Measurements from ENCODE around the gene R3HDM1. TPM values are rescaled to one million over a fixed set of nuclear protein-coding genes. Genes with fewer than 3 reads are reported as not detected.
"Not testable (repeated sequence)": the region's sequence is repeated elsewhere in the genome, so short reads cannot be mapped to it uniquely, and the experiment has no call there.

R3HDM1 gene
- total RNA-seq, 4 donors from 2014 or later: 13.7 to 22.3 (median 19.2) TPM

- intact Hi-C loops (cut with DNase I; ENCODE audit: low total_unique reads) (no loop called here), in situ Hi-C loops (cut with MboI; ENCODE audit: low pct_ligation_motif_present in 1 of 4, low pct_unique_long_range_greater_than_20kb in 1 of 4, low sequenced_read_pairs in 3 of 4) (no loop called here)
- 77 to 94% methylated on average over 3 of the region's 3 CpGs for WGBS, 2 donors (ENCODE audit: low coverage in 1 of 2)
- Histone ChIP-seq H3K27me3 (no peaks in the 10 kb centered on the region), H3K4me3 (no peak overlapping the region), H3K4me1 (no peaks in the 10 kb centered on the region), H3K36me3 (no peaks in the 10 kb centered on the region), H3K27ac (no peak overlapping the region), H3K9me3 (no peaks in the 10 kb centered on the region)
- no peak for DNase-seq
- no peak for TF ChIP-seq EP300 (IDR thresholded peaks at IDR 0.05; ENCODE audit: low read depth)
- TF ChIP-seq CTCF (IDR thresholded peaks at IDR 0.05): no peak
- no peak for TF ChIP-seq POLR2AphosphoS5 (IDR thresholded peaks at IDR 0.05)
- TF ChIP-seq POLR2A (IDR thresholded peaks at IDR 0.05): no peak
Observed at GRCh38 chr2:135615404-135615803, 84.1 kb downstream of the R3HDM1 start.

- TF ChIP-seq EP300 (IDR thresholded peaks at IDR 0.05; ENCODE audit: low read depth): no peak
- no peak for TF ChIP-seq POLR2AphosphoS5 (IDR thresholded peaks at IDR 0.05)
- TF ChIP-seq POLR2A (IDR thresholded peaks at IDR 0.05): no peak
- TF ChIP-seq CTCF (IDR thresholded peaks at IDR 0.05): no peak
- H3K9me3 ChIP-seq: no peaks in the 10 kb centered on the region
- H3K4me3 ChIP-seq: no peak overlapping the region
- H3K27me3 ChIP-seq: no peaks in the 10 kb centered on the region
- peaks cover 0 to 3% (median 0%) of the 10 kb centered on the region in 4 donors for H3K36me3 ChIP-seq
- intact Hi-C loops (cut with DNase I; ENCODE audit: low total_unique reads): no loop called here
- no peaks in the 10 kb centered on the region for H3K4me1 ChIP-seq
- in situ Hi-C loops (cut with MboI; ENCODE audit: low pct_ligation_motif_present in 1 of 4, low pct_unique_long_range_greater_than_20kb in 1 of 4, low sequenced_read_pairs in 3 of 4): no loop called here
- H3K27ac ChIP-seq: no peak overlapping the region
- no peak for DNase-seq
Observed at GRCh38 chr2:135617501-135618015, 86.3 kb downstream of the R3HDM1 start.

GRCh38 chr2:135620198-135620597, 88.9 kb downstream of the R3HDM1 start:
- Histone ChIP-seq H3K4me1 (no peaks in the 10 kb centered on the region), H3K36me3 (peaks cover 0 to 3% (median 0%) of the 10 kb centered on the region in 4 donors), H3K4me3 (no peak overlapping the region), H3K27me3 (no peaks in the 10 kb centered on the region), H3K9me3 (no peaks in the 10 kb centered on the region), H3K27ac (no peak overlapping the region)
- TF ChIP-seq EP300 (IDR thresholded peaks at IDR 0.05; ENCODE audit: low read depth): no peak
- no peak for TF ChIP-seq POLR2A (IDR thresholded peaks at IDR 0.05)
- TF ChIP-seq POLR2AphosphoS5 (IDR thresholded peaks at IDR 0.05): no peak
- TF ChIP-seq CTCF (IDR thresholded peaks at IDR 0.05): no peak
- intact Hi-C loops (cut with DNase I; ENCODE audit: low total_unique reads) (no loop called here), in situ Hi-C loops (cut with MboI; ENCODE audit: low pct_ligation_motif_present in 1 of 4, low pct_unique_long_range_greater_than_20kb in 1 of 4, low sequenced_read_pairs in 3 of 4) (no loop called here)
- WGBS, 2 donors (ENCODE audit: low coverage in 1 of 2): 68 to 80% methylated on average over 1 of the region's 1 CpG
- no peak for DNase-seq

GRCh38 chr2:135629520-135629919, 98.2 kb downstream of the R3HDM1 start:
- Histone ChIP-seq H3K4me1 (peaks cover 0 to 5% (median 0%) of the 10 kb centered on the region in 4 donors), H3K36me3 (no peaks in the 10 kb centered on the region), H3K27ac (no peak overlapping the region), H3K27me3 (no peaks in the 10 kb centered on the region), H3K4me3 (no peak overlapping the region), H3K9me3 (no peaks in the 10 kb centered on the region)
- TF ChIP-seq EP300 (IDR thresholded peaks at IDR 0.05; ENCODE audit: low read depth) (no peak), POLR2A (IDR thresholded peaks at IDR 0.05) (no peak), POLR2AphosphoS5 (IDR thresholded peaks at IDR 0.05) (no peak), CTCF (IDR thresholded peaks at IDR 0.05) (no peak)
- no peak for DNase-seq
- intact Hi-C loops (cut with DNase I; ENCODE audit: low total_unique reads): no loop called here
- in situ Hi-C loops (cut with MboI; ENCODE audit: low pct_ligation_motif_present in 1 of 4, low pct_unique_long_range_greater_than_20kb in 1 of 4, low sequenced_read_pairs in 3 of 4): no loop called here

GRCh38 chr2:135630034-135630433, 98.8 kb downstream of the R3HDM1 start:
- DNase-seq; H3K27ac ChIP-seq; in situ Hi-C loops (cut with MboI; ENCODE audit: low pct_ligation_motif_present in 1 of 4, low pct_unique_long_range_greater_than_20kb in 1 of 4, low sequenced_read_pairs in 3 of 4); H3K36me3 ChIP-seq; H3K27me3 ChIP-seq; H3K4me3 ChIP-seq; H3K4me1 ChIP-seq; intact Hi-C loops (cut with DNase I; ENCODE audit: low total_unique reads); H3K9me3 ChIP-seq: not testable (repeated sequence)
- WGBS, 2 donors (ENCODE audit: low coverage in 1 of 2): 92% methylated on average over 7 to 8 of the region's 8 CpGs
